ENCODE results near the gene IBSP.

IBSP gene

DNA sequence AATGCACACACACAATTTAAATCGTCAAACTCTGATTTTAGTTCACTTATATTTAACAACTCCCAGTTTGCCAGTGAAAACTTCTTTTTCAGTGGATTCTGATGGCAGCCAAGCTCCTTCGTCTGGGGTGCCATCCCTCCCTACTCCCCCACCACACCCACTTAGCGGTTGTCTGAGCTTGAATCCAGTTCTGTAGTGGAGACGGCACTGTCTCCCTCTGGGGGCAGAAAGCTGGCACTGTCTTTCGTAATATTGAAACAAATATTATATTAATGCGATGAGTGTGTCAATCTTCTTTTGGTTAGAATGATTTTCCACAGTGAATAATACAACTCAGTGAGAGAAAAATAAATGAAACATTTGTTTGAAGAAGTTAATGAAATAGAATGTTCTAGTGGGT is 38.9 kb downstream of the IBSP start:
- no peak for DNase-seq (ENCODE audit: low read depth in 2 of 3, low spot score in 2 of 3)

DNA sequence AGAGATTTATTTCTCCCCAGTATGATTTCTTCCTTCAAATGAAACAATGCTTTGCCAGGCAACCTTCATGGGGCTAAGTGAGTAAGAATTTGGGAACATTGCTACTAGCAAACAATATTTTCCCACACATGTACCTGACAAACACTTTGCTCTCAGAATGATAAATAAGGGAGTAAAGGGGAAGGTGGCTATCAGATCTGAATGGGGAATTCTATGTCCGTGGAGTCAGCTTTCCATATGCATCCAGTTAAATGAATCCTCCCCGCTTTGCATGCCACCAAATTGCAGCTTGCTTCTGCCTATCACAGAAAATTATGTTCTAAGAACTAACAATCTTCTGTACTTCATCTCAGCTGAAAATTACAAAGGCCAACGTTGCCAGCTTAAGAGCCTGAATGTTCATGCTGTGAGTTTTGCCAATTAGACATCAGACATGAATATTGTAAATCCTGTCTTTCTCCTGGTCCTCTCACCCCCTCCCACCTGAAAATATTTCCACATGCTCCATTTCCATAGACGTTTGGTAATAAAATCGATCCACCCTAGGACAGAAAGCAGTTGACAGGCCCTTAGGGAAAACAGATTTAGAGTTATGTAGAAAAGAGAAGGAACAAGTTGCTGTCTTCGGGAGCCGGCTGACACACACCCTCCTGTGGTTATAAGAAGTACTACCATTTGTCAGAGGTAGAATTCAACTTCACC is 39.7 kb downstream of the IBSP start:
- DNase-seq (ENCODE audit: low read depth in 2 of 3, low spot score in 2 of 3), result no peak

DNA sequence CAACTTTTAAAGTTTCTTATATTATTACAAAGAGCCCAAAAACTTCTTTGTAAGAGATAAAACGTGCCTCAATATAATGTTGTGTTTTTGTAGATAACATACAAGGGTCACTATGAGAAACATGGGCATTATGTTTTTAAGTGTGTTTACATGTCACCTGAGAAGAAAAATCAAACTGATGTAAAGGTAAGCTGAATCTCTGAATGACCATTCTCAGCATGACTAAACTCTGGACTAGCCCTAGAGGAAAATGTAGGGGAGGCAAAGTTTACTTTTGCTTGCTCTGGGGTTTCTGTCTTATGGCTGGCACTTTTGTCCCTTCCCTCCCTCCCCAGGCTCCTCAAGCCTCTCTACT is 40.2 kb downstream of the IBSP start:
- DNase-seq (ENCODE audit: low read depth in 2 of 3, low spot score in 2 of 3), result no peak

DNA sequence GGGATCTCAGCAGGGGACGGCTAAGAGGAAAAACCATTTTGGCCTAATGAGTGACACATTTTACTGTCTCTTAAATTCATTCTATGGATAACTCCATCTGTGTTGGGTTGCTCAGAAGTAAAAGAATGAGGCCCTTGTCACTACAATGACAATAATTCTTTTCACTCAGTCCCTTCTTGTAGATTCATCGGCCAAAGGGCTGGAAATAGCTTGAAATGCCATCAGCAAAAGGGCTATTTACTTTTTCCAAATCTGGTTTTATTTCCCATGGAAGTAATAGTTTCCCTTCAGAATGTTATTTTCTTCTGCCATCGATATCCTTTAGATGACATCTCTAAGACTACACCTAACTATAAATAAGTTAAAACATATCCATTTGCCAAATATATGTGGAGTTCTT is 40.8 kb downstream of the IBSP start:
- no peak for DNase-seq (ENCODE audit: low read depth in 2 of 3, low spot score in 2 of 3)

DNA sequence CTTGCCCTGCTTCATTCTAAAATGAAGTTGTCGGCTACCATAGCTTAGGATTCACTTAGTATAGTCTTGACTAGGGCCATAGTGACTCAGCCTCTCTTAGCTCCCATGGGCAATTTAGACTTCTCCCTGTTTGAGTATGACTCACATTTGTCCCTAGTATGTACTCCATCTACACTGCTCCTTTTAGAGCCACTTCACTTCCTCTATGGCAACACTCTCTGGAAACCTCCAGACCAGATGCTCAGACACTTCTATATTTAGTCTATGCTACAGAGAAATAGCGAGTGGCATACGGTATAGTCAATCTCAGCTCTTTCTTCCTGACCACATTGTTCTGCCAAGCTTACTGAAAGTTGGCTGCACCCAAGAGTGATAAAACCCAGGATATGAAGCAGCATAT is 44.6 kb downstream of the IBSP start:
- no peak for DNase-seq (ENCODE audit: low read depth in 2 of 3, low spot score in 2 of 3)

DNA sequence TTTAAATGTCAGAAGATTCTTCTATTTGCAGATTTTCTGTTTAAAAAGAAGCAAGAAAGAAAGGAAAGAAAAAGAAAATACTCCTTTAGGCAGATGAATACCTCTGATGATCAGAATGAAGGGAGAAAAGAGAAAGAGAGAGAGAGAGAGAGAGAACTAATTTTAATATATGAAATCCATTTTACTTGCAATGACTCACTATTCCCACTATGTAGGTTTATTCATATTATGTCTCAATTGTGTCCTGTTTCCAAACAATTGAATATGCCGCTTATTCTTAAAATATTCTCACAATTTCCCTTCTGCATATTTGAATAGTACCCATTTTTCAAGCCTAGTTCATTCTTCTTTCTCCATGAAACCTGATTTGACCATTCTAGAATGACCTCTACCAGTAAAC is 45.1 kb downstream of the IBSP start:
- no peak for DNase-seq (ENCODE audit: low read depth in 2 of 3, low spot score in 2 of 3)

DNA sequence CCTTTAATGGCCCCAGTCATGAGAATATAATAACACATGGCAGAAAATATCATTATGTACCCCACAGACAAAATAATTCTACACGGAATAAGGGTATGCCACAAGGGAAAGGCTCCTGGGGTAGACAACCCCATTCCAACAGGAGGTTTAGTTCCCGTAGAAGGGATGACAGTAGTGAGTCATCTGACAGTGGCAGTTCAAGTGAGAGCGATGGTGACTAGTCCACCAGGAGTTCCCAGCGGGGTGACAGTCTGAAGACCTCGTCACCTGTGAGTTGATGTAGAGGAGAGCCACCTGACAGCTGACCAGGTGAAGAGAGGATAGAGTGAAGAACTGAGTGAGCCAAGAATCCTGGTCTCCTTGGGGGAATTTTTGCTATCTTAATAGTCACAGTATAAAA is 46.9 kb downstream of the IBSP start:
- no peak for DNase-seq (ENCODE audit: low read depth in 2 of 3, low spot score in 2 of 3)

DNA sequence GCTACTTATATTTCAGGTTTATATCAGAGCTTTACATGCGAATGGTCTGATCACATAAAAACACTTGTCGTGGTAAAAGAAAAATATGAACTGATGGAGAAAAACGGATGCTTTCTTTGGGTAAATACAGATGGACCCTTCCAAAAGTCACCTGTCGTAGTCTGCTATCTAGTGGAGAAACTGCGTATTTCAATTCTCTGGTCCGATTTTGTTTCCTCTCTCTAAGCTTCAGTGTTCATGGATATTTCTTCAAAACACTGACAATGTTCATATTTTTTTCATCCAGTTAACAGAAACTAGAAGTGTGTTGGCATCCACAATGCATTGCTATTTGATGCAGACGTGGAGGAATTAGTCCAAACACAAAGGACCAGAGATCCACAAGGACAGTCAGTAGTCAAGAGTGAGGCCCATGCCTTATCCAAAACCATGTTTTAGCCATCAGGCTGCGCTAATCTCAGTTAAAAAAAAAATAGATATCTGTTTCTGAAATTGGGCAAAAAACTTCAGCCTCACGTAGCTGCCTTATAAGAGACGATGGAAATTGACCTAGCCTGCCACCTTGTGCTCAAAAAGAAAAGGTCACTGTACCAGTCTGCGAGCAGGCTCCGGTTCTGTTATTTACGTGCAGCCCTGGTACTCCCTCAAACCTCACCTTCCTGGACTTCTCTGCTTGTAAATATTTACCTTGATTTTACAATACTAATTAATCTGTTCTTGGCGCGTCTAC is 49.4 kb downstream of the IBSP start:
- DNase-seq (ENCODE audit: low read depth in 2 of 3, low spot score in 2 of 3), result no peak

DNA sequence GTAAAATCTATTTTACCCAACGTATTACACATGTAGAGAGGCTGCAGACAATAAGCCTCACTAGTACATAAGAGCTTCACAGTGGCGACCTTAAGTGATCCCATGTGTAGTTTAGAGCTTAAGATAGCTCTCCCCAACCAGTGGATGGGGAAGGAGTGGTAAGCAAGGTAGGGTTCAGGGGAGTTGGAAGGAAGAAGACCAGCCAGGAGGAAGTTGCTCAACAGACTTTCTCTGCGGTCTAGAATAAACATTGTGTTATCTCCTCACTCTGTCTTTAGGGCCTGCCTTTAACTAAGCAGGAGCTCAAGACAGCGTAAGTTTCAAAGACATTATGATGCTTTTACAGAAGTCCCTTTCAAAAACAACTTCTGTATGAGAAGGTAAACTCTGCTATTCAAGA is 50.3 kb downstream of the IBSP start:
- DNase-seq (ENCODE audit: low read depth in 2 of 3, low spot score in 2 of 3), result no peak

DNA sequence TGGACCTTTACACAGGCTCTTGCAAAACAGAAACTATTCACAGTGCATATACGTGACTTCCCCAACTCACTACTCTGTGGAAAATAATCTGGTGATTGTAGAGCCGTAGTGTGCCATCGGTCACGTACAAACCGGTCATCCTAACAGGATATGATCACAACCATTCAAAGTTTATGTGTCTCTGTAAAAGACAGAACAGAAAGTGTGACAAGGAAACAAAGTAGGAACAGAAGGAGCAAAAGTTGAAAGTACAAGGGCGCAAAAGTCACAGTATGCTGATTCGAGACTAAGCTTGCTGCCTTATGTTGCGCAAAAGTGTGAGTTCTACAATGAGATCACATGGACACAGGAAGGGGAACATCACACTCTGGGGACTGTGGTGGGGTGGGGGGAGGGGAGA is 52.0 kb downstream of the IBSP start:
- DNase-seq (ENCODE audit: low read depth in 2 of 3, low spot score in 2 of 3), result no peak

DNA sequence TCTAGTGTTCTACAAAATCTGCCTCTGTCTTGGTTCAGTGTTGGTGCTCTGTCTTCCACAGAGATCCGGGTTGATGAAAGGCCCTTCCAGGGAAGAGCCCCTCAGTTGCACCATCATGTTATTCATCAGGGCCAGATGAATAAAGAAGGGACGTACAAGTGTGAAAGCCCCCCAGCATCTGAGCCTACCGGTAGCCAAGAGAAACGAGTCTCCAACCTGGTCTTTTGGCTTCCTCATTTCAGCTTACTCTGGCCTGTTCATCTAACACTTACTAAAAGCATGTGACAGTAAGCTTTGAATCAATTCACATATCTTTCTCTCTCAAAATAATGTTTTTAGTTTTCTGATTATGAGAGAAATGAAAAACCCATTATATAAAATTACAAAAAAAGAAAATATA is 52.6 kb downstream of the IBSP start:
- DNase-seq (ENCODE audit: low read depth in 2 of 3, low spot score in 2 of 3), result no peak

DNA sequence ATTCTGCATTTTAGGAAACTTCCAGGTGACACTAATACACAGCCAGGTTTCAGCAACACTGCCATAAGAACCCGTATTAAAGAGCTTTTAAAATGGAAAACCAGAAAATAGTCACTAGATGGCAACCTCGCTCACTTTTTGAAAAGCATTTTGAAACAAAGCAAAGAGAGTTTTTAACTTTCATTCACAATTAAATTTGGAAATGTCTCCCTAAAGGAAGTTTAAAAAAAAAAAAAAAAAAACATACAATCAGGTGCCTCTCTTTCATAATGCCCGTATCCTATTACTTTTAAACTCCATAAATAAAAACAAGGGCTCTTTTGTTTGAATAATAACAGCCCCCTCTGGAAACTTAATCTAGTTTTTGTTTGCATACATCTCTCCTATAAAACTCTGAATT is 53.8 kb downstream of the IBSP start:
- DNase-seq (ENCODE audit: low read depth in 2 of 3, low spot score in 2 of 3), result no peak

DNA sequence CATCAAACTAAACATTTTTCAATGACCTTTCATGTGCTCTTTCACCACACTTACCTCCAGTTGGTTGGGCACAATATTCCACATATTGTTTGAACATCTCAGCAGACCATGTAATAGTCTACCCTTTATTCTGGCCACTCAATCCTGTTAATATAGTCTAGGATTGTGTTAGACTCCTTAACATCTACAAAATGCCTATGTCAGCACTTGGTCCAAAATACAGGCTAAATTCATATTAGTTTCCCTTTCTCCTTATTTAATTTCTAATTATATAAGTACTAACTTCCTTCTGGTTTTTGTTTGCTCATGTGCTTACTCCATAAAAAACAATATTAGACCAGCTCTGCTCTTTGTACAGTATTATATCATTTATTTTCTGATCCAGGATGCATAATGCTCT is 54.5 kb downstream of the IBSP start:
- DNase-seq (ENCODE audit: low read depth in 2 of 3, low spot score in 2 of 3), result no peak

DNA sequence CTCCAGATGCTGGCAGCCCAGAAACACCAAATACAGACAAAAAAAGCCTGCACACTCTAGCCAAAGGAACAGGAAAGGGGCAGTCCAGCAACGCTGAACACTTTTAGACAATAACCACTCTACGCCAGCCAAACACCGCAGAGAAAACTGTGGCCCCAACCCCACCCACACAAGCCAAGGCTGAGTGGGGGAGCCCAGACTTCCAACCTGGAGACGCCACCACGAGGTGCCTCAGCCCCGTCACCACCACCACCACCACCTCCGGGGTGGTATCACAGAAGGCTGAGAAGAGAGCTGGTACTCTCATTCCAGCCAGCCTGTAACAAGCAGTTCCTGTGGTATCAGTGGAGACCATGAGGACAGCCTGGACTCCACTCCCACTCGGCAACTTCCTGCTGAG is 56.2 kb downstream of the IBSP start:
- no peak for DNase-seq (ENCODE audit: low read depth in 2 of 3, low spot score in 2 of 3)

DNA sequence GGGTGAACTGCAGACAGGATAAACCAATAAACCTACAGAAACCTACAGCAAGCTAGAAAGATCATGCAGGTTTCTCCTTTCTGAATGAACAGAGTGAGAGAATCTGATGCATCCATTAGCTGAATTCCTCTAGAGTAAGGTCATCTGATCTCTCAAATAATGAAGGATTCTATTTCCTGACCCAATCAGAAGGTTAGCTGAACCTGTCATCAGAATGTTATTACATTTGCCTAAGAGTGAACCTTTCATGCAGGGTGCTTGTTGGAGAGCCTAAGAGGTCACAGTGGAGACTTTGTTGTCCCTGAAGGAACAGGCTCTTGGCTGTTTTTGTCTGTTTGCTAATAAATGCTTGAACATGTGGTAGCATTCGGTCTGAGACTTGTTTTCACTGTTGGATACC is 57.5 kb downstream of the IBSP start:
- DNase-seq (ENCODE audit: low read depth in 2 of 3, low spot score in 2 of 3), result no peak

DNA sequence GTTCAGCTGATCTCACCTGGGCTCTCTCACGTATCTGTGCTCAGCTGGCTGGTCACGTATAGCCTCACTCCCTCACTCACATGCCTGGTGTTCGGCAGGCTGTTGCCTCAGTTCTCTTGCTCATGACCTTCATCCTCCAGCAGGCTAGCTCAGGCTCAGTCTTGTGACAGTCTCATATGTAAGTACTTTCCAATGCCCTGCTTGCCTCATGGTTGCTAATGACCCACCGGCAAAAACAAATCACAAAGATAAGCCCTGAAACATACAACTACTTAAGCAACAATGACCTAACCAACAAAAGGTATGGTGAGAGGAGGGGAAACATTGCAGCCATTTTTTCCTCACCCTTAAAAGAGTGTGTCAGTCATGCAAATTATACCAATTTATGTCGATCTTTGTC is 58.4 kb downstream of the IBSP start:
- no peak for DNase-seq (ENCODE audit: low read depth in 2 of 3, low spot score in 2 of 3)
